Karpas-422 (cell line): ENCODE results near the gene P2RY12. TPM values are rescaled to one million over a fixed set of nuclear protein-coding genes. Genes with fewer than 3 reads are reported as not detected.
A peak's percentile ranks its signal among the peaks of the same experiment; 100 is the strongest.

Experiments used
- DNase-seq: peaks from one replicate; pipeline ENCODE4 v3.0.0-alpha.2; 2015
- H2AFZ ChIP-seq: fragments of 200-600 bp; sonication (generic); 2 replicates; pipeline ENCODE4 v1.6.1; 2014; ENCODE audit warnings: antibody characterized with exemption, low read length, mixed read lengths
- H3K27ac ChIP-seq: fragments of 200-600 bp; sonication (generic); 2 replicates; pipeline ENCODE4 v1.5.1; 2014; ENCODE audit warnings: mild to moderate bottlenecking, low read length, moderate library complexity
- H3K27me3 ChIP-seq: fragments of 200-600 bp; sonication (generic); 2 replicates; pipeline ENCODE4 v1.6.1; 2014; ENCODE audit warnings: low read length, mixed read lengths
- H3K36me3 ChIP-seq: fragments of 200-600 bp; sonication (generic); 2 replicates; pipeline ENCODE4 v1.6.1; 2014; ENCODE audit warnings: low read length, mixed read lengths; ENCODE audit not compliant: insufficient read depth
- H3K4me1 ChIP-seq: fragments of 200-600 bp; sonication (generic); 2 replicates; pipeline ENCODE4 v1.6.1; 2014; ENCODE audit warnings: mild to moderate bottlenecking, low read length, mixed read lengths
- H3K4me2 ChIP-seq: fragments of 200-600 bp; sonication (generic); 2 replicates; pipeline ENCODE4 v1.6.1; 2014; ENCODE audit warnings: low read length, low read depth, mild to moderate bottlenecking; ENCODE audit not compliant: poor library complexity, severe bottlenecking
- H3K4me3 ChIP-seq: fragments of 200-600 bp; sonication (generic); 2 replicates; pipeline ENCODE4 v1.5.1; 2014; ENCODE audit warnings: mild to moderate bottlenecking, antibody characterized with exemption, low read length, mixed read lengths
- H3K79me2 ChIP-seq: fragments of 200-600 bp; sonication (generic); 2 replicates; pipeline ENCODE4 v1.6.1; 2014; ENCODE audit warnings: mild to moderate bottlenecking, low read length, mixed read lengths
- H3K9ac ChIP-seq: fragments of 200-600 bp; sonication (generic); 2 replicates; pipeline ENCODE4 v1.6.0; 2014; ENCODE audit warnings: low read length
- H3K9me2 ChIP-seq: fragments of 200-600 bp; sonication (generic), shearing (Covaris generic); replicated peaks from 2 replicates; pipeline ENCODE4 v1.6.0; 2014; ENCODE audit warnings: mild to moderate bottlenecking, low read length, moderate library complexity; ENCODE audit not compliant: insufficient read depth
- H3K9me3 ChIP-seq: fragments of 300-700, 200-600 bp; sonication (generic); 2 replicates; pipeline ENCODE4 v1.6.1; 2014; ENCODE audit warnings: low read length, mixed read lengths
- H4K20me1 ChIP-seq: fragments of 200-600 bp; sonication (generic); 2 replicates; pipeline ENCODE4 v1.6.1; 2014; ENCODE audit warnings: mild to moderate bottlenecking, antibody characterized with exemption, low read length, low read depth; ENCODE audit not compliant: insufficient read depth
- total RNA-seq: library from RNA; depleted of rRNA; stranded (reverse); fragments of >200 nt; shearing (Covaris generic); gene quantifications from 2 replicates; pipeline ENCODE4 v1.2.3, GENCODE V29; 2014; ENCODE audit warnings: low replicate concordance

P2RY12 gene
- total RNA-seq, 1 experiment from 2014 or later: not detected

DNA sequence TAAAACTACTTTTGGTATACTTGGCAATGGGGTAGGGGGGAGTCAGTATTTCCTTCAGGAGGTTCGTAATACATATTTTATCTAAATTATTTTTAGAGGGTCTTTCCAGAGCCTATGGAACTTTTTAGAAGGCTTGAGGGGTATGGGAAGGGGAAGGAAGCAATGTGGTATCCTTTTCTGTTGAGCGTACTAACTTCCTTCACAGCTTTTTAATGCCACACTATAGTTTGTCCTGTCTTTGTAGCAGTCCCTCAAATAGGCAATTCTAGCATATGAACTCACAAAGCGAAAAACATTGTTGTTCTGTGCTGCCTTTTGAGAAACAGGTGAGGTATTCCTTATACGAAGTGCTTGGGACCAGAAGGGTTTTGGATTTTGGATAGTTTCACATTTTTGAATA lies 32.9 kb downstream of the P2RY12 start:
- Histone ChIP-seq H3K27me3 (no peaks in the 10 kb centered on the region), H2AFZ (no peak overlapping the region), H3K4me2 (no peak overlapping the region), H4K20me1 (no peaks in the 10 kb centered on the region), H3K27ac (no peak overlapping the region), H3K4me3 (no peak overlapping the region), H3K36me3 (no peaks in the 10 kb centered on the region), H3K9ac (no peak overlapping the region), H3K4me1 (peaks cover 9% of the 10 kb centered on the region; the same call in 1 of the 2 replicates), H3K79me2 (no peaks in the 10 kb centered on the region), H3K9me3 (no peaks in the 10 kb centered on the region), H3K9me2 (no peaks in the 10 kb centered on the region)
- DNase-seq: no peak

DNA sequence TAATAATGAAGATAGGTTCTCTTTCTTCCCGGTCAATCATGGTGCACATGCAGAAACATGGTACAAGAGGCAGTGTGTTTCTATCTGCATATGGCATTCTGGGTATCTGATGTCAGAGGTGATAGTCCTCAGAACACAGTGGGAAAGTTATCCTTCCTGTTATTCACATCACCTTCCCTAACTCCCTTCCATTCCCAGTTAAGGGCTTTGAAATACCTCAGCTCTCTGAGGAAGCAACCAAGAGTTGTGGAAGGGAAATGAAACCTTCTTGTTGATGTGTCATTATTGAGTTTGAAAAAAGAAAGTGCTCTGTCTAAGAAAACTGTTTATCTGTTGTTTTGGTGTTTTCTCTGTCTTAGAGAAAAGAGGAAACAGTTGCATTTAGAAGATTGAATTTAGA lies 33.3 kb downstream of the P2RY12 start:
- no peaks in the 10 kb centered on the region for H3K36me3 ChIP-seq
- no peak overlapping the region for H2AFZ ChIP-seq
- H3K79me2 ChIP-seq: no peaks in the 10 kb centered on the region
- no peaks in the 10 kb centered on the region for H3K9me2 ChIP-seq
- no peak overlapping the region for H3K4me2 ChIP-seq
- no peaks in the 10 kb centered on the region for H3K27me3 ChIP-seq
- H3K4me3 ChIP-seq: no peak overlapping the region
- H3K27ac ChIP-seq: no peak overlapping the region
- peaks cover 9% of the 10 kb centered on the region; the same call in 1 of the 2 replicates for H3K4me1 ChIP-seq
- no peak overlapping the region for H3K9ac ChIP-seq
- no peak for DNase-seq
- H4K20me1 ChIP-seq: no peaks in the 10 kb centered on the region
- no peaks in the 10 kb centered on the region for H3K9me3 ChIP-seq

DNA sequence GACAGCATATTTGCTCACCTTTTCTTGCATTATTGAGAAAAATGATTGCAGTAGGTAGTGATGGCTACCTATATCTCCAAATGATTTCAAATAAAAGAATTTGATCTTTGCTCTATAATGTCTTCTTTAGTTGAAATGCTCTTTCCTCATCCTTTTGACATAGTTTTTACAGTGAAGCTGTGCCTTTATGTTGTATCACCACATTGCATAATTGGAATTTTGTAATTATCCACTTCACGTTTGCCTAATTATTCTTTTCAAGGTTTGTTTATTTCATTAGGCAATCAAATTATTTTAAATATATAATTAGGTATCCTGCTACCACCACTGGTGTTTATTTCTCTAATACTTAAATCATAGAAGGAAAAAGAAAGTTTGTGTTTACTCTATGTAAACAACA lies 33.9 kb downstream of the P2RY12 start:
- no peaks in the 10 kb centered on the region for H3K79me2 ChIP-seq
- H3K9me3 ChIP-seq: no peaks in the 10 kb centered on the region
- peaks cover 9% of the 10 kb centered on the region; the same call in 1 of the 2 replicates for H3K4me1 ChIP-seq
- DNase-seq: no peak
- H3K36me3 ChIP-seq: no peaks in the 10 kb centered on the region
- H3K9me2 ChIP-seq: no peaks in the 10 kb centered on the region
- H3K4me2 ChIP-seq: no peak overlapping the region
- H3K27ac ChIP-seq: no peak overlapping the region
- H3K9ac ChIP-seq: no peak overlapping the region
- no peak overlapping the region for H3K4me3 ChIP-seq
- no peak overlapping the region for H2AFZ ChIP-seq
- H4K20me1 ChIP-seq: no peaks in the 10 kb centered on the region
- H3K27me3 ChIP-seq: no peaks in the 10 kb centered on the region

DNA sequence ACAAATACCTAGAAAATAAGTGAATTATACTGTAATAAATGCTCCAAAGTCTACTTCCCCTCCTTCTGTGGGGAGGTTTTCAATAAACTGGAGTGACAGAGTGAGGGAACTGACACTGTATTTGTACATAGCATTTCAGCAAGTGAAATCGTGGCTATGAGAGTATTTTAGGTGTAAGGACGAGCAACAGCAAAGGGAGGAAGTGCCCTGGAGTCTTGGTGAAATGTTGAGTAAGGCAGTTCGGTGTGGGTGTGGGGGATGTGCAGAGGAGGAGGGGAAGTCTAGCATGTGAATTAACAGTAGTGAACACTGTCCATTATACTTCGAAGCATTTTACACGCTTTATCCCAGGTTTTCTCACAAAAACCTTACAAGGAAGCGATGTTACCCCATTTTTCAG lies 37.1 kb downstream of the P2RY12 start:
- peaks cover 6% of the 10 kb centered on the region; the same call in 1 of the 2 replicates for H3K4me1 ChIP-seq
- no peaks in the 10 kb centered on the region for H3K79me2 ChIP-seq
- no peak overlapping the region for H3K9ac ChIP-seq
- H3K36me3 ChIP-seq: no peaks in the 10 kb centered on the region
- H3K9me3 ChIP-seq: no peaks in the 10 kb centered on the region
- H3K4me2 ChIP-seq: no peak overlapping the region
- no peaks in the 10 kb centered on the region for H4K20me1 ChIP-seq
- no peaks in the 10 kb centered on the region for H3K9me2 ChIP-seq
- no peak overlapping the region for H3K27ac ChIP-seq
- H3K27me3 ChIP-seq: no peaks in the 10 kb centered on the region; the same call in 1 of the 2 replicates
- H2AFZ ChIP-seq: no peak overlapping the region
- H3K4me3 ChIP-seq: no peak overlapping the region
- no peak for DNase-seq

DNA sequence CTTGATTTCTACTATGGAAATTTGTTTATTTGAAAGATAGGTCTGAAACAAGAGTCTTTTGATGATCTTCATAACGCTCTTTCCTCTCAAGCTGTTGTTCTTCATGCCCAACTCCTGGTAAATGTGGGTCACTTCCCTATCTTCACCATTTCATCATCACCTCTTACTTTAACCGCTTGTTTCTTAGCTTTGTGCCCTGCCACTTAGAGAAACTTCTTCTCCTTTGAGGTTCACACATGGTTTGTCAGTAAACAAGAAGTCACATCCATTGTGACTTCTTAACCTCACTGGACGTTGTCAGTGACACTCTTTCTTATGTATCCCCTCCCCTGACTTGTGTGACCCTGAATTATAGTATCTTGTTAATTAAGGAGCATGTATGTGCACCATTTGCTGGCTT lies 38.3 kb downstream of the P2RY12 start:
- H3K9me2 ChIP-seq: no peaks in the 10 kb centered on the region
- H3K4me2 ChIP-seq: peak overlapping the region; percentile 16
- no peaks in the 10 kb centered on the region for H3K36me3 ChIP-seq
- DNase-seq: no peak
- H3K27ac ChIP-seq: no peak overlapping the region
- H3K9me3 ChIP-seq: no peaks in the 10 kb centered on the region
- H3K79me2 ChIP-seq: no peaks in the 10 kb centered on the region
- H3K4me1 ChIP-seq: peaks cover 3% of the 10 kb centered on the region; the same call in 1 of the 2 replicates
- no peak overlapping the region for H3K9ac ChIP-seq
- H4K20me1 ChIP-seq: no peaks in the 10 kb centered on the region
- no peaks in the 10 kb centered on the region; the same call in 1 of the 2 replicates for H3K27me3 ChIP-seq
- no peak overlapping the region for H3K4me3 ChIP-seq
- H2AFZ ChIP-seq: no peak overlapping the region

DNA sequence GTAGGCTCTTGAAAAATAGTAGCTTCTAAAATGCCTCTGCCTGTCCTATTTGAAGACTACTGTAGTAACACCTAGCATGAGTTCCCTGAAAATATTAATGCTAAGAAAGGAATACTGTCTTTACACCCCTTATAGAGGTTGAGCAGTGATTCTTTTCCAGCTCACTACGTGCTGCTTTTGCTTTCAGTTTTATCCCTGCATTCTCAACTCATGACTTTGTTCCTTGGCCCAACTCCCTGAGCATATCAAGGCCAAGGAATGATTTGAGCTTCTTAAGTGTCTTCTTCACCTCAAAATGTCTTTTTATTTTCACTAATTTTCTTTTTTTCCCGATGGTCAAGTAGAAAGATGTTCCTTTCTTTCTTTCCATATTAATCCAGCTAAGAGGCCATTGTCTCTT lies 38.7 kb downstream of the P2RY12 start:
- H3K9ac ChIP-seq: no peak overlapping the region
- no peaks in the 10 kb centered on the region; the same call in 1 of the 2 replicates for H3K27me3 ChIP-seq
- H2AFZ ChIP-seq: no peak overlapping the region
- H3K79me2 ChIP-seq: no peaks in the 10 kb centered on the region
- H3K27ac ChIP-seq: no peak overlapping the region
- H4K20me1 ChIP-seq: no peaks in the 10 kb centered on the region
- H3K36me3 ChIP-seq: no peaks in the 10 kb centered on the region
- no peaks in the 10 kb centered on the region for H3K4me1 ChIP-seq
- H3K9me3 ChIP-seq: no peaks in the 10 kb centered on the region
- no peak overlapping the region for H3K4me3 ChIP-seq
- DNase-seq: no peak
- H3K4me2 ChIP-seq: peak overlapping the region; percentile 16
- no peaks in the 10 kb centered on the region for H3K9me2 ChIP-seq

DNA sequence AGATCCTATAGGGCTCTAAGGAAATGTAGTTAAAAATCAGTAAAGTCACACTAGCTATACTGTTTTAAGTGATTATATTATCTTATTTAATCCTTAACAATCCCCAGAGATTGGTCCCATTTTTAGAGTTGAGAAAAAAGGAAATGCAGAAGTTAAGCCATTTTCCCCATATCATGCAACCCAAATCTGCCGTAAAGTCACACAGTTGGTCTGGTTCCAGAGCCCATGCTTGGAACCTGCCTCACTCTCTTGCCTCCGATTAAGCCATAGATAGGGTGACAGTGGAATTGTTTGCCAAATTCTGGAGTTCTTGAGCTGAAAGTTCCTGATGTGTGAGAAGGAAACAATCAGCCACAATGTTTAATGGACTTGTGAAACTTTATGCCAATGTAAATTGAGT lies 52.9 kb downstream of the P2RY12 start:
- Histone ChIP-seq H2AFZ (no peak overlapping the region), H3K4me2 (no peak overlapping the region), H3K4me3 (no peak overlapping the region), H3K9ac (no peak overlapping the region), H3K4me1 (peaks cover 37% of the 10 kb centered on the region), H3K36me3 (no peaks in the 10 kb centered on the region), H3K9me2 (no peaks in the 10 kb centered on the region), H4K20me1 (no peaks in the 10 kb centered on the region), H3K27ac (no peak overlapping the region), H3K27me3 (no peaks in the 10 kb centered on the region), H3K79me2 (no peaks in the 10 kb centered on the region), H3K9me3 (no peaks in the 10 kb centered on the region)
- no peak for DNase-seq

DNA sequence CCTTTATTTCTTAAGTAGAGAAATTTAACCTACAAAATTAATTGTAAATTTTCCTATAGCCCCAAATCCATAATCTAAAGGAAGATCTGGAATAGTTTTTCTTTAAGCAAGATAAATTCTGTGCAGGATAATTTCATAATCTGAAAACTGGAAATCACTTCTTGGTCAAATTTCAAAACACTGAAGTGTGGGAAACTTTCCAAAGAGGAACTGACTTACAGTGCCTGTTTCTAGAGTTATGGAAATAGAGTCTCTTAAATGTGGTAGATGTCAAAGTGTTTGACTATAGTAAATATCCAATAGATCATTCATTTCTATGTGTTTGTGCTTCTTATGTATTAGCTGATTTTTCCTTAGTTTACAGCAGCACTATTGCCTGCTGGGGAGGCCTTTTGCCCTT lies 53.7 kb downstream of the P2RY12 start:
- H3K9me2 ChIP-seq: no peaks in the 10 kb centered on the region
- H3K4me1 ChIP-seq: peaks cover 37% of the 10 kb centered on the region
- H3K4me2 ChIP-seq: no peak overlapping the region
- no peaks in the 10 kb centered on the region for H3K27me3 ChIP-seq
- H3K27ac ChIP-seq: no peak overlapping the region
- H3K9ac ChIP-seq: no peak overlapping the region
- H3K36me3 ChIP-seq: no peaks in the 10 kb centered on the region
- H3K79me2 ChIP-seq: no peaks in the 10 kb centered on the region
- no peak overlapping the region for H3K4me3 ChIP-seq
- DNase-seq: no peak
- no peaks in the 10 kb centered on the region for H4K20me1 ChIP-seq
- H3K9me3 ChIP-seq: no peaks in the 10 kb centered on the region
- H2AFZ ChIP-seq: no peak overlapping the region

DNA sequence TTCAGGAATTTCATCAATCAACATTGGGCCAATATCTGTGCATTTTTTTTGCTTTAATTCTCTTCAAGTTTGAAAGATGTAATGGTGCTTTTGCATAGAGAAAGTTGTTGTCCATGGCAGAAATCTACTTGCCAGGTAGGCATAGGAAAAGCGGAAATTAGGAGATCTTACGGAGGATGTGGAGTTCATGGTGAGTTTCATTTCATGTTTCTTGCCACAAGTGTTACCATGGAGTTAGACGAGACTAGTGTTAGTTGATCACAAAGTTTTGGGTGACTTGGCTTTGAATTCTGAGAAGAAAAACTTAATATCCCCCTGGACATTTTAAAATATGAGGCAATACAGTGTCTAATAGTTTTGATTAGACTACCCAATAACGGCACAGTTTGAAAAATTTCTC lies 54.2 kb downstream of the P2RY12 start:
- Histone ChIP-seq H3K27me3 (no peaks in the 10 kb centered on the region), H3K36me3 (no peaks in the 10 kb centered on the region), H3K4me1 (peaks cover 37% of the 10 kb centered on the region), H3K9me3 (no peaks in the 10 kb centered on the region), H3K79me2 (no peaks in the 10 kb centered on the region), H4K20me1 (no peaks in the 10 kb centered on the region), H3K9ac (no peak overlapping the region), H3K9me2 (no peaks in the 10 kb centered on the region), H3K4me2 (no peak overlapping the region), H3K27ac (no peak overlapping the region), H3K4me3 (no peak overlapping the region), H2AFZ (no peak overlapping the region)
- no peak for DNase-seq
